GM18498 (cell line): ENCODE results near the gene DSG3.

ENCODE experiments used
- ATAC-seq: cut with Tn5 transposase; IDR thresholded peaks from one replicate; pipeline ENCODE4 v1.9.1; 2021; ENCODE audit warnings: mild to moderate bottlenecking, moderate library complexity; ENCODE audit not compliant: unreplicated experiment

Gene DSG3

DNA sequence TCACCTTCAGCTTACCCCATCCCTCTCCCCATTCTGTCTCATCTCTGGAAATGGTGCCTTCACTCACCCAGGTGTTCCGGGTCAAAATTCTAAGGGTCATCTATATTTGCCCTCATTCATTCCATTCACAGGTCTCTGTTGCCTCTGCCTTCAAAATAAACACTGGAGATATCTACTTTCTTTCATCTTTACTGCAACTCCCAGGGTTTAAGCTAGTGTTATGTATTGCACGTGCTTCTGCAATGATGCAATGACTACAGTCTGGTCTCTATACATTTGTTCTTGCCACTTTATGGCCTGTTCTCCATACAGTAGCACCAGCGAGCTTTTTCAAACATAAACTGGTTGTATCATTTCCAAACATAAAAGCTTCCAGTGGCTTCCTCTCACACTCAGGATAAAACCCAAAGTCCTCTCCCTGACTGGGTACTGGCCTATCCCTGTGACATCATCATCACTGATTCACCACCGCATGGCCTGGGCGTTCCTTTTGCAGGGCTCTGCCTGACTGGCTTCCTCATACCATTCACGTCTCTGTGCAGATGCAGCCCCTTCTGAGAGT is 64.7 kb downstream of the DSG3 start:
- no peak for ATAC-seq

DNA sequence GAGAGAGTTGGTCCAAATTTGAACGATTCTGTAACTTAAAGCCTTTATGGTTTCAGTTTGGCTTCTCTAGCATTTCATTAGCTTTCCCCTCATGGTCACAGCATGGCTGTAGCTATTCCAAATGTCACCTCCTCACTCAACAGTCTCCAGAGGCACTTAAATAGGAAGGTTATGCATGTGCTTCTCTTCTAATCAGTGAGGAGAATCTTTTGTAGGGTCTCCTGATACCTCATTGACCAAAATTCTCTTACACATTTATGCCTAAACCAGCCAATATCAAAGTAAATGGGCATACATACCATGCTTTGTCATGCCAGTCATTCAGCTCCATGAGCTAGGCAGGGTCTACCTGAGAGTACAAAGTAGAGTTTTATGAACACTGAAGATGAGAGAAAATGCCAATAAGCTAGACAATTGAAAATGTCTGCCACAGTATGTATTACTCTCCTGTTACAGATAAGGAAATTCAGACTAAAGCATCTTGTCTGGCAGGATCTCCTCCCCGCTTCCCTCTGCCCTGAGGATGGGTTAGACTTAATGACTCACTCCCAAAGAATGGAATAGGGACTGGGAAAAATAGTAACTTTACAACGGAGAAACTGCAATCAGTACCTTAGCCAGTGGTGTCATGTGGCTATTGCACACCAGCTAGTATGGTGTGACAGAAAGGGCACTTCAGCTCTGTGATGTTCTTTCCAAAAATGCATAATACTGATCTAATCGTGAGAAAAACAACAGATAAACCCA is 65.8 kb downstream of the DSG3 start:
- no peak for ATAC-seq

DNA sequence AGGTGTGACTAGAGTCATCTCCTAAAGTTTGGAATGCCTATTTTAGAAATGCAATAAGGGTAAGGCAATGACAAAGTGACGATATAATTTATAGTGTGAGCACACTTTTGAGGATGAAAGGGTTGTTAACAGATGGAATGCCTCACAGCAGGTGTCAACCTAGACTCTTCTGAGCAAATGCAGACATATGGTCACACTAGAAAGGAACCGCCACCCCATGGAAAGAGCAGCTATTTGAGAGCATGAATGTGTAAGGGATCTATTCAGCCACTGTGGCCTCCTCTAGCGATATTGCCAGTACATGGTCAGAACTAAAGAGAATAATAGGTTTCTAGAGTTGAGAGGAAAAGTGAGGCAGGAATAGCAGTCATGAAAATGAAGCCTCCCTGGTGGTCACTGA is 68.9 kb downstream of the DSG3 start:
- ATAC-seq = no peak

DNA sequence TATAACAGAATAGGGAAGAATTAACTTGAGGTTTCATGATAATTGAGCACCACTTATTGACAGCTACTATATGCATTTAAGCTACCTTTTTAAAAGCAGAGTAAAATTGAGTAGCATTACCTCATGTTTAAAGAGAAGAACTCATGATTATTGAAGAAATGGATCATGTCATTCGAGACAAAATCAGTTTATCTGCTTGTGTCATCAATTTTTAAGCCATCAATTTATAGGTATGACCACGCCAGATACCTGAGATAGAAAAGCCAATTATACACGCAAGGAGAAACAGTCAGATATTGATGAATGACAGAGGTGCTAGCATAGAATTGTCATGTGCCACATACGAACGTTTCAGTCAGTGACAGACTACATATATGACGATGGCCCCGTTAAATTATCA is 78.8 kb downstream of the DSG3 start:
- no peak for ATAC-seq
